Astrocyte (in vitro differentiated cells and primary cell): ENCODE measurements around the gene ALDH1A3. TPM values are rescaled to one million over a fixed set of nuclear protein-coding genes. Genes with fewer than 3 reads are reported as not detected.

Source experiments
- DNase-seq: peaks from one replicate; pipeline ENCODE4 v3.0.0-alpha.2; 2010; ENCODE audit warnings: low read depth
- FAIRE-seq: peaks from 2 replicates; lab custom pipeline; 2011; peaks lifted over from hg19 to GRCh38; lab: Jason Lieb, UNC
- H2AFZ ChIP-seq: 2 replicates; pipeline ENCODE4 v1.6.0; 2012; ENCODE audit warnings: low read depth, low read length, inconsistent platforms
- H3K27ac ChIP-seq: 2 replicates; pipeline ENCODE4 v1.5.1; 2011; ENCODE audit warnings: low read depth, low read length, inconsistent platforms
- H3K27me3 ChIP-seq: 2 replicates; pipeline ENCODE4 v1.6.0; 2011; ENCODE audit warnings: low read length, inconsistent platforms; ENCODE audit not compliant: insufficient read depth
- H3K36me3 ChIP-seq: 2 replicates; pipeline ENCODE4 v1.5.1; 2011; ENCODE audit warnings: low read length, inconsistent platforms; ENCODE audit not compliant: insufficient read depth
- H3K4me1 ChIP-seq: 2 replicates; pipeline ENCODE4 v1.5.1; 2011; ENCODE audit warnings: low read length, inconsistent platforms; ENCODE audit not compliant: insufficient read depth
- H3K4me2 ChIP-seq: 2 replicates; pipeline ENCODE4 v1.6.0; 2012; ENCODE audit warnings: low read length, inconsistent platforms
- H3K4me3 ChIP-seq: 2 replicates; pipeline ENCODE4 v1.5.1; 2011; ENCODE audit warnings: low read depth, mild to moderate bottlenecking, low read length, inconsistent platforms; ENCODE audit not compliant: insufficient read depth
- H3K79me2 ChIP-seq: 2 replicates; pipeline ENCODE4 v1.6.0; 2012; ENCODE audit warnings: mild to moderate bottlenecking, low read length, inconsistent platforms; ENCODE audit not compliant: insufficient read depth
- H3K9ac ChIP-seq: 2 replicates; pipeline ENCODE4 v1.6.0; 2012; ENCODE audit warnings: mild to moderate bottlenecking, low read length, inconsistent platforms
- H3K9me3 ChIP-seq: 2 replicates; pipeline ENCODE4 v1.5.1; 2012; ENCODE audit warnings: low read depth, mild to moderate bottlenecking, low read length, inconsistent platforms; ENCODE audit not compliant: insufficient read depth
- H4K20me1 ChIP-seq: 2 replicates; pipeline ENCODE4 v1.6.0; 2012; ENCODE audit warnings: low read length, inconsistent platforms; ENCODE audit not compliant: insufficient read depth
- H3K27ac Mint-ChIP-seq: one replicate; pipeline ENCODE4 v1.8.0; 2021; ENCODE audit warnings: mild to moderate bottlenecking, mixed read lengths; ENCODE audit not compliant: unreplicated experiment
- H3K27me3 Mint-ChIP-seq: one replicate; pipeline ENCODE4 v1.8.0; 2021; ENCODE audit warnings: low read depth, mixed read lengths; ENCODE audit not compliant: unreplicated experiment
- H3K36me3 Mint-ChIP-seq: one replicate; pipeline ENCODE4 v1.8.0; 2021; ENCODE audit warnings: low read depth, mixed read lengths; ENCODE audit not compliant: unreplicated experiment
- H3K4me1 Mint-ChIP-seq: one replicate; pipeline ENCODE4 v1.8.0; 2021; ENCODE audit warnings: low read depth, mixed read lengths; ENCODE audit not compliant: unreplicated experiment
- H3K4me3 Mint-ChIP-seq: one replicate; pipeline ENCODE4 v1.8.0; 2021; ENCODE audit warnings: mild to moderate bottlenecking, moderate library complexity, mixed read lengths; ENCODE audit not compliant: unreplicated experiment
- H3K9me3 Mint-ChIP-seq: one replicate; pipeline ENCODE4 v1.8.0; 2021; ENCODE audit warnings: mild to moderate bottlenecking, mixed read lengths; ENCODE audit not compliant: unreplicated experiment
- CTCF ChIP-seq: IDR thresholded peaks from 2 replicates; pipeline ENCODE4 v1.5.1; 2011; ENCODE audit warnings: low read depth, mild to moderate bottlenecking, inconsistent platforms, low read length, moderate library complexity; ENCODE audit not compliant: insufficient read depth
- EZH2 ChIP-seq: IDR thresholded peaks from 2 replicates; pipeline ENCODE4 v1.6.1; 2012; ENCODE audit warnings: mild to moderate bottlenecking, low read length, inconsistent platforms; ENCODE audit not compliant: insufficient read depth
- total RNA-seq: library from RNA; stranded (reverse); gene quantifications from 2 replicates; pipeline ENCODE4 v1.2.1, GENCODE V29; 2021

Gene ALDH1A3
- total RNA-seq, 1 donor from 2014 or later: 0.95 TPM

GRCh38 chr15:100880139-100880896, 687 bp downstream of the ALDH1A3 start:
- Histone ChIP-seq H2AFZ (peak overlapping the region; percentile 66), H3K27me3 (peaks cover 23% of the 10 kb centered on the region), H3K27ac (no peak overlapping the region), H3K79me2 (peaks cover 13% of the 10 kb centered on the region), H4K20me1 (peaks cover 5% of the 10 kb centered on the region), H3K36me3 (no peaks in the 10 kb centered on the region), H3K9me3 (no peaks in the 10 kb centered on the region), H3K4me2 (peak overlapping the region; percentile 85), H3K9ac (peak overlapping the region; percentile 72), H3K4me1 (peaks cover 6% of the 10 kb centered on the region), H3K4me3 (peak overlapping the region; percentile 50)
- Mint-ChIP-seq H3K9me3 (no peaks in the 10 kb centered on the region), H3K4me1 (no peaks in the 10 kb centered on the region), H3K27me3 (peaks cover 78% of the 10 kb centered on the region), H3K36me3 (no peaks in the 10 kb centered on the region), H3K4me3 (peak overlapping the region; percentile 68), H3K27ac (no peak overlapping the region)
- DNase-seq (peak; percentile 35), FAIRE-seq (no peak)
- TF ChIP-seq CTCF (no peak), EZH2 (peak; percentile 82)

- Histone ChIP-seq H3K9me3 (no peaks in the 10 kb centered on the region), H2AFZ (peak overlapping the region; percentile 66), H3K79me2 (peaks cover 13% of the 10 kb centered on the region), H3K4me2 (peak overlapping the region; percentile 85), H3K27ac (no peak overlapping the region), H3K9ac (peak overlapping the region; percentile 72), H4K20me1 (peaks cover 5% of the 10 kb centered on the region), H3K27me3 (peaks cover 20% of the 10 kb centered on the region), H3K4me1 (peaks cover 6% of the 10 kb centered on the region), H3K36me3 (no peaks in the 10 kb centered on the region), H3K4me3 (peak overlapping the region; percentile 50)
- H3K27ac Mint-ChIP-seq: no peak overlapping the region
- H3K36me3 Mint-ChIP-seq: no peaks in the 10 kb centered on the region
- no peak for TF ChIP-seq CTCF
- no peak for TF ChIP-seq EZH2
- DNase-seq: no peak
- H3K4me1 Mint-ChIP-seq: no peaks in the 10 kb centered on the region
- FAIRE-seq: no peak
- H3K9me3 Mint-ChIP-seq: no peaks in the 10 kb centered on the region
- H3K4me3 Mint-ChIP-seq: peak overlapping the region; percentile 68
- peaks cover 72% of the 10 kb centered on the region for H3K27me3 Mint-ChIP-seq
Measured at GRCh38 chr15:100880897-100881242, 1.2 kb downstream of the ALDH1A3 start.

GRCh38 chr15:100881573-100882336, 2.1 kb downstream of the ALDH1A3 start:
- Histone ChIP-seq H3K4me1 (peaks cover 6% of the 10 kb centered on the region), H3K36me3 (no peaks in the 10 kb centered on the region), H3K27me3 (peaks cover 20% of the 10 kb centered on the region), H3K4me3 (peak overlapping the region; percentile 9), H3K4me2 (peak overlapping the region; percentile 85), H4K20me1 (peaks cover 5% of the 10 kb centered on the region), H2AFZ (no peak overlapping the region), H3K9me3 (no peaks in the 10 kb centered on the region), H3K9ac (peak overlapping the region; percentile 72), H3K79me2 (peaks cover 13% of the 10 kb centered on the region), H3K27ac (no peak overlapping the region)
- peaks cover 69% of the 10 kb centered on the region for H3K27me3 Mint-ChIP-seq
- H3K27ac Mint-ChIP-seq: no peak overlapping the region
- no peak for TF ChIP-seq EZH2
- no peak for TF ChIP-seq CTCF
- H3K4me1 Mint-ChIP-seq: no peaks in the 10 kb centered on the region
- H3K4me3 Mint-ChIP-seq: no peak overlapping the region
- no peaks in the 10 kb centered on the region for H3K9me3 Mint-ChIP-seq
- H3K36me3 Mint-ChIP-seq: no peaks in the 10 kb centered on the region
- no peak for FAIRE-seq
- no peak for DNase-seq
